Central memory CD4-positive, alpha-beta T cell (primary cell): ENCODE measurements around the gene ZNF14.
"Not testable (repeated sequence)": the region's sequence is repeated elsewhere in the genome, so short reads cannot be mapped to it uniquely, and the experiment has no call there.

ENCODE experiments used
- DNase-seq: peaks from one replicate; pipeline ENCODE4 v3.0.0; 2022

The ZNF14 gene

DNA sequence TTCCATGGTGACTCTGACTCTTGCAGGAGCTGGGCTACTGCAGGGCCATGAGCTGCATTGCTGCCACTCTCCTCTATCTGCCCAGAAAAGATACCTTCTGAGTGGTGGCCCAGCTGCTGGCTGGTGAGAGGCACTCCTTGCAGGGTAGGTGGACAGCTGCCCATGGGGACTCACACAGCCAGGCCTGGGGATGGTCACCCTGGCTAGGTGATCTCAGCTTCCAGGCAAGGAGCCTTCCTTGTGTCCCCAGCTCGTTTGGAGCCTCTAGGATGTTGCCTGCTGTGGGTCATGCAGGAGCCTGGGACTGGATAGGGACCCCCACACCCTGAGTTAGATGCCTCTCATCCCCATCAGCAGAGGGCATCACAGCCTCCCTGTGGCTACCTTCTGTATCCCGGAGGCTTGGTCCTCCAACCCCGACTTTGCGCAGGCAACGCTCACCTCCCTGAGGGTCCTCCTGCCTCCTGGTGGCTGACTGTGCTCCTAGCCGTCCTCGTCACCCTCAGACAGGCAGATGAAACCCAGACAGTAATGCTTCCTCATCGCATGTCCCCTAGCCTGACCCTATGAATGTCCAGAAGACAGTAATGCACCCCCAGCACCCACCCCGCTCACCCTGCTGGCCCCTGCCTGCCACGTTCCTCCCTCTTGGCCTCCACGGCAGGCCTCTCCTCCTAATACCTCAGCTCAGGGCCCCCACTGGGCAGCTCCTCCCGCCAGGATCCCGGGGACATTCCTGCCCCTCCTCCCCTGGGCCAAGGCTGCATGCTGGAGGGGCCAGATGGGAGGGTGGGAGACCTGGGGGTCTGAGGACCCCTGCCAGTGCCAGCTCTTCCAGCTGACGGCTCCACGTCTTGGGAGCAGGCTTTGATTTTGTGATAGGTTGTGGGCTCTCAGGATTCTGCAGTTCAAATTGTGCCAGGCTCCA lies 13.6 kb upstream of the ZNF14 start:
- no peak for DNase-seq

GRCh38 chr19:19745496-19746285 lies 12.8 kb upstream of the ZNF14 start:
- no peak for DNase-seq

GRCh38 chr19:19744641-19745040 lies 11.7 kb upstream of the ZNF14 start:
- no peak for DNase-seq

DNA sequence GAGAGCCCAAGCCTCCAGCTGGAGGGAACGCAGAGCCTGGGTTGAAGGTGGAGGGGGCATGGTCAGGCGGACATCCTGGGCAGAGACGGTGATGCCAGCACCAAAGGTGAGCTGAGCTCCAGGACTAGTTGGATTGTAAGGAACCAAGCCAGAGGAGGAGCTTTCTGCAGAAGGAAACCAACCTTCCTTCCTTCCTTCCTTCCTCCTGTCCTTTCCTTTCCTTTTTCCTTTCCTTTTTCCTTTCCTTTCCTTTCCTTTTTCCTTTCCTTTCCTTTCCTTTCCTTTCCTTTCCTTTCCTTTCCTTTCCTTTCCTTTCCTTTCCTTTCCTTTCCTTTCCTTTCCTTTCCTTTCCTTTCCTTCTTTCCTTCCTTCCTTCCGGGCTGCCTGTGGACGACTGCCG lies 11.0 kb upstream of the ZNF14 start:
- not testable (repeated sequence) for DNase-seq

DNA sequence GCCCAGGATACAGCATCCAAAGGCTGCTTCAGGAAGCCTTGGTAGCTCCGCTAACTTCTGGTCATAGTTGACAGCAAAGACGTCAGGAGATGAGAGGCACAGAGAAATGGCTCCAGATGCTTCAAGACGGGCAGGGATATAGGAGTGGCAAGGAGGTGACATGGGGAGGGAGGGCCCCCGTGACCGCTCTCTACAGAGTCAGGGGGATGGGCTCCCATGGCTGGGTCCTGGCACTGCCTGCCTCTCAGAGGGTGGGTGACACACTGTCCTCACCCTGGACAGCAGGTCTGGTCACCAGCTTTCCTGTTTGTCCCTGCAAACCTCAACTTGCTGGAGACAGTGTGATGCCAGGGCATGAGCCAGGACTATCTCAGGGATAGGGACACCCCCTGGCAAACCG lies 10.3 kb upstream of the ZNF14 start:
- no peak for DNase-seq

GRCh38 chr19:19742773-19743172 lies 9.9 kb upstream of the ZNF14 start:
- no peak for DNase-seq

DNA sequence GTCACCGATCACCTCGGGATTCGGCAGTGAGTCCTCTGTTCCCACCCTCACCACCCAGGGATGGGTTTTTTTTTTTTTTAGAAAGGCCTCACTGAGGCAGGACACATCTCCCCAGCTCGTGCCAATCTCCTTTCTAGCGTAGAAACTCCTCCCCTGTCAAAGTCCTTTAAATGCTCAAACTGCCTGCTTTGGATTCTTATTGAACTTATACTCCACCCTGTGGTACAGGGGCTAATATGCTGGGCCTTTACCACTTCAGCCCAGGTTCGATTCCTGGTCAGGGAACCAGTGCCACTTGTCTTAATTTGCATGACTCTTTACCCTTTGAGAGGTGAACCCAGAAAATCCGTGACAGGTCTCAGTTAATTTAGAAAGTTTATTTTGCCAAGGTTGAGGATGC lies 8.3 kb upstream of the ZNF14 start:
- no peak for DNase-seq

DNA sequence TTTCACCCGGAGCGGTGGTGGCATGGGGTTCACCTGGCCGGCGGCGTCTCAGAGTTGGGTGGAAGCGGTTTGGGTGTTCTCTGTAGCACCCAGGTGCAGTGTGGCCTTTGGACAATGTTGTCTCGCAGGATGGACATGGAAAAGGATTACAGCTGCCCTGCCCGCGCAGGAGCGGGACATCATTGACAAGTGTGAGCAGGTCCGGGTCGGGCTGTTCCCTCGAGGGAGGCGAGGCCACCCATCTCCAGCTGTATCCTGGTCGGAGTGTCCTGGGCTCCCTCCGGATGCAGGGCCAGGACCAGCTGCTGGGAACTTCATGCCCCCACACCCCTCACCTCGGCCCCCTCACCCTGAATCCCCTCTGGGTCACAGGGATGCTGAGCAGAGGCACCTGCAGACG lies 7.8 kb upstream of the ZNF14 start:
- no peak for DNase-seq

DNA sequence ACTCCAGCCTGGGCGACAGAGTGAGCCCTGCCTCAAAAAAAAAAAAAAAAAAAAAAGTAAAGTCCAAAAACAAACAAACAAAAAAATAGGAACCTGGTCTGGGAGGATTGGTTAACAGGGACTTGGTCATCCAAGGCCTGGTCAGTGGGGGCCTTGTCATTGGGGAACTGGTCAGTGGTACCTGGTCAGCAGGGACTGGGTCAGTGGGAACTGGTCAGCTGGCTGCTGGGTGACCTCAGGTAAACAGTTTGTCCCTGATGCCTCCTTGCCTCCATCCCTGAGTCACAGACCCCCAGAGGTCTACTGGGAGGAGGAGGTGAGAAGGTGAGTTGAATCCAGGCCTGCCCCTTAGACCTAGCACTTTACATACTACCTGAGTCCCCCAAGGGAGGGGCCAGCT lies 5.7 kb upstream of the ZNF14 start:
- DNase-seq = no peak

DNA sequence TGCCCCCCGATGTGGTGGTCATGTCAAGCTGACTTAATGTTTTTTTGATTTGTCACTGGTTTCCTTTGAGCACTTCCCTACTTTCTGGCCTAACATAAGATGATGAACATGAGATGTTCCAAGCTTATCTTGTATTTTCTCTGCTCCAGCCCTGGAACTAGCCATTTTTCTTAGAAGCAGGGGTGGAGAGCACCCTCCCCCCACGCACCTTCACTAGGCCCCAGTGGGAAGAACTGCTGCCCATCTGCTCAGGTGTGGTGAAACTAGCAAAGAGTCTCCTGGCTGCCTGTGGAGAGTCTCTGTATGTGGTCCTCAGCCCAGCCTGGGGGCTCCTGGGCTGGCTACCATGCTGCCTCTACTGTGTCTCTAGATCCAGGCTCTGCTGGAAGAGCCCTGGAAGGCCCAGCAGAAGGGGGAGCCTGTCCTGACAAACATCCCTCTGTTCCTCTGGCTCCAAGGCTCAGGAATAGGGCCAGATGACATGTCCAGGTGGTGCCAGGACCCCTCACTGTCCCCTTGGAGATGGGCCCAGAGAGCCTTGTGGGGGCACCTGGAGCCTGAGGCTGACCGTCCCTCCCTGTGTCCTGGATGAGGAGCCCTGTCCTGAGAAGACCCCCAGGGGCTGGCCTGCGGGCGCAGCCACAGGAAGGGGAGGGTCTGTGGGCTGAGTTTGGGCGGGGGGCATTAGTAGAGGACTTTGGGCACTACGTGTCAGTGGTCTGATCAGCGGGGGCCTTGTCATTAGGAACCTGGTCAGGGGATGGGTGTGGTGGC lies 4.8 kb upstream of the ZNF14 start:
- no peak for DNase-seq

DNA sequence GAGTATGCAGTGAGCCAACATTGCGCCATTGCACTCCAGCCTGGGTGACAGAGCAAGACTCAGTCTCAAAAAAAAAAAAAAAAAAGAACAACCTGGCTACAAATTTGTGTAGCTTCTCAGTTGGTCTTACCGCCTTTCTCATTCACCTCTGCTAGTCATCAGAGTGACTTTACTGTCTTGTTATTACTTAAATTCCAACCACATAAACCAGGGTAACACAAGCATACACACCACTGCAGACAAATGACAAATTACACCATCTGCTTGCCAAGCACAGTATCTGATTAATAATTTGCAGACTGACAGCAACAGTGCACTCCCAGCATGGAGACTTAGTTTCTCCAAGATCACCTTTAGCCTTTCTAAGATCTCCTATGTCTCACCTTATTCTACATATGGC lies 11.0 kb downstream of the ZNF14 start:
- DNase-seq = no peak

GRCh38 chr19:19719798-19720197 lies 13.1 kb downstream of the ZNF14 start:
- DNase-seq = no peak

DNA sequence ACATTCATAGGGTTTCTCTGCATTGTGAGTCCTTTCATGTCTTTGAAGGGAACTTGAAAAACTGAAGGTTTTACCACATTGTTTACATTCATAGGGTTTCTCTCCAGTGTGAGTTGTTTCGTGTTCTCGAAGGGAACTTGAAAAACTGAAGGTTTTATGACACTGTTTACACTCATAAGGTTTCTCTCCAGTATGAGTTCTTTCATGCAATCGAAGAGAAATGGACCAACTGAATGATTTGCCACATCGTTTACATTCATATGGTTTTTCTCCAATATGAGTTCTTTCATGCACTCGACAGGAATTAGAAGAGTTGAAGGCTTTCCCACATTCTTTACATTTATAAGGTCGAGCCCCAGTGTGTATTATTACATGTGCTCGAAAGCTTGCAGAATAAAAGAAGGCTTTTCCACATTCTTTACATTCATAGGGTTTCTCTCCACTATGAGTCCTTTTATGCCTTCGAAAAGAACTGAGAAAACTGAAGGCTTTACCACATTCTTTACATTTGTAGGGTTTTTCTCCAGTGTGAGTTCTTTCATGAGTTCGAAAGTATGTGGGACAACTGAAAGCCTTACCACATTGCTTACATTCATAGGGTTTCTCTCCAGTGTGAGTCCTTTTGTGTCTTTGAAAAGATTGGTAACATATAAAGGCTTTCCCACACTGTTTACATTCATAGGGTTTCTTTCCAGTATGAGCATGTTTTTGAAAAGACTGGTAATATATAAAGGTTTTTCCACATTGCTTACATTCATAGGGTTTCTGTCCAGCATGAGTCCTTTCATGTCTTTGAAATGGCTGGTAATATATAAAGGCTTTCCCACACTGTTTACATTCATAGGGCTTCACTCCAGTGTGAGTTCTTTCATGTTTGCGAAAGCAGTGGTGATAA lies 20.7 kb downstream of the ZNF14 start:
- DNase-seq = no peak

- DNase-seq = no peak
These were observed 21.5 kb downstream of the ZNF14 start for GRCh38 chr19:19711306-19711933.

DNA sequence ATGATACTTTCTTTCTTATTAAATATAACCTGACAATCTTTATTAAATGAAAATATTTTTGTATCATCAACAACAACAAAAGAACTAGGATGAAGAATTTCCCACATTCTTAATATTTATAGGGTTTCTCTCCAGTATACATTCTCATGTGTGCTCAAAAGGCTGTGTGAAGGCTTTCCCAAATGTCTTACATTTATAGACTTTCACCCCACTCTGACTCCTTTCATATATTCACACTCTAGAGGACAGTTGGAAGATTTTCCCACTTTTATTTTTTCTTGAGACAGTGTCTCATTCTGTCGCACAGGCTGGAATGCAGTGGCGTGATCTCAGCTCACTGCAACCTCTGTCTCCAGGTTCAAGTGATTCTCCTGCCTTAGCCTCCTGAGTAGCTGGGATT lies 22.4 kb downstream of the ZNF14 start:
- DNase-seq = no peak

- no peak for DNase-seq
These were observed 28.1 kb downstream of the ZNF14 start for GRCh38 chr19:19704836-19705235.

DNA sequence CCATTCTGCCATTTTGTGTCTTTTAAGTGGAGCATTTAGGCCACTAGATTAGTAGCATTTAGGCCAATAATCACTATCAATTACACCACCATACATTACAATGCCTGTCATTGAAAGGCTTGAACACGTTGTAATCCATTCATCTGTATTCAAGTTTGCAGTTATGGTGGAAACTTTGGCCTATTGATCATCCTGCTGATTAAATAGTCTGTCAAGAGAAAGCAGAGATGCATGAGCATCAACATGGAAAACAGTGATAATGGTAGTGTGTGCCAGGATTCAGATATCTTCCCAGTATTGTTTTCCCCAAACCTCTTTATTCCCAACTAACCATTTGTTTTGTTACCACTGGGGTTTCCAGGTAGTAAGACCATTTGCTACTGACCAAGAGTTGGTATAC lies 32.4 kb downstream of the ZNF14 start:
- DNase-seq = not testable (repeated sequence)

DNA sequence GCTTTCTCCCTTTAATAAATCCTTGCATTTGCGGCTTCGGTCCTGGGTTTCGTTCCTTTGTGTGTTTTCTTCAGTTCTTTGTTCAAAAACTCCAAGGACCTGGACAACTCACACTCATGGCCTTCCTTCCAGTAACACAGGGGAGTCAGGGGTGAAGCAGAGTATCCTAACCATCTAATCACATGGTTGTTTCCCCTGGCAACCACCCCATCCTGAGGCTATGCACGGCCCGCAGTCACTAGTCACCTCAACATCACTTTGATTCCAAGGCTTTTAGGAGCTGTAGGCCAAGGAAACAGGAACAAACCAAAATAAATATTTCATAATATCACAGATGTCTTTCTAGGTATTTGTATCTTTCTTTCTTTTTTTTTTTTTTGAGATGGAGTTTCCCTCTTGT lies 35.3 kb downstream of the ZNF14 start:
- DNase-seq = no peak

- DNase-seq = no peak
These were observed 36.5 kb downstream of the ZNF14 start for GRCh38 chr19:19696386-19696785.

GRCh38 chr19:19691683-19692082 lies 41.2 kb downstream of the ZNF14 start:
- no peak for DNase-seq

GRCh38 chr19:19689023-19689422 lies 43.9 kb downstream of the ZNF14 start:
- DNase-seq = not testable (repeated sequence)

GRCh38 chr19:19687090-19687489 lies 45.8 kb downstream of the ZNF14 start:
- DNase-seq = no peak
